ENCODE results near the gene COX20. TPM values are rescaled to one million over a fixed set of nuclear protein-coding genes. Genes with fewer than 3 reads are reported as not detected.

Gene COX20
- total and polyA plus RNA-seq, 2 donors (not counting 3 experiments of a cell fraction or from before 2014, with no cell fraction given) = 17.1 to 30.2 TPM

GRCh38 chr1:244866355-244866754 is 30.9 kb downstream of the COX20 start:
- H3K27me3 ChIP-seq (ENCODE audit: control insufficient read depth in 2 of 2, insufficient read depth in 2 of 2, low read length in 2 of 2) = no peaks in the 10 kb centered on the region
- H3K79me2 ChIP-seq (ENCODE audit: control insufficient read depth, insufficient read depth, low read length) = peaks cover 27% of the 10 kb centered on the region
- intact Hi-C loops (cut with micrococcal nuclease) = loop anchor here (1.0 kb wide), 1 partner anchor 214 kb away; no protein-coding TSS in a partner anchor
- CTCF ChIA-PET = interaction anchor here (6.6 kb wide), 1 partner anchor 176 kb away, joined by 104 read pairs; no protein-coding TSS in a partner anchor
- H4K20me1 ChIP-seq (replicated peaks; ENCODE audit: control insufficient read depth, extremely low read depth, insufficient read depth, low read length) = peaks cover 10% of the 10 kb centered on the region
- DNase-seq (ENCODE audit: low read depth, low spot score) = no peak
- no peak for FAIRE-seq
- H3K4me1 ChIP-seq (ENCODE audit: control insufficient read depth, extremely low read depth, insufficient read depth, low read length) = peaks cover 12% of the 10 kb centered on the region
- H3K9me3 ChIP-seq (replicated peaks; ENCODE audit: control insufficient read depth, insufficient read depth, low read length) = no peaks in the 10 kb centered on the region
- peaks cover 0 to 7% of the 10 kb centered on the region in 2 experiments for H3K36me3 ChIP-seq (ENCODE audit: control insufficient read depth in 2 of 2, extremely low read depth in 1 of 2, insufficient read depth in 2 of 2, low read length in 2 of 2)
- H3K9me1 ChIP-seq (replicated peaks; ENCODE audit: control insufficient read depth, extremely low read depth, insufficient read depth, low read length) = no peaks in the 10 kb centered on the region
- no TSS peak for BruUV-seq (replicated peaks)
- dilution Hi-C loops (cut with MboI; ENCODE audit: extremely low pct_ligation_motif_present, low sequenced_read_pairs) = no loop called here
- no peak overlapping the region for H3K9ac ChIP-seq (replicated peaks; ENCODE audit: extremely low read depth, insufficient read depth, low read length)
- no peak overlapping the region for H2AFZ ChIP-seq (ENCODE audit: low read depth, low read length)
- no peak overlapping the region for H3K27ac ChIP-seq (ENCODE audit: insufficient read depth, low read depth, low read length)
- no peak overlapping the region for H3K4me3 ChIP-seq (replicated peaks in 1 of 3; ENCODE audit: insufficient read depth in 1 of 3, low read depth in 1 of 3, low read length in 3 of 3)
- no peak for TF ChIP-seq GATA2 (IDR thresholded peaks at IDR 0.05; ENCODE audit: insufficient read depth, insufficient read length, low read depth, low read length)
- TF ChIP-seq JUN (IDR thresholded peaks at IDR 0.05; ENCODE audit: borderline replicate concordance, insufficient read depth, insufficient read length, low read depth) = no peak
- no peak for TF ChIP-seq MAX (IDR thresholded peaks at IDR 0.05; ENCODE audit: insufficient read depth, insufficient read length)
- no peak for TF ChIP-seq CTCF (IDR thresholded peaks at IDR 0.05; ENCODE audit: extremely low read depth in 1 of 2, insufficient read depth in 1 of 2, low read depth in 1 of 2, low read length in 2 of 2)
- TF ChIP-seq FOS (IDR thresholded peaks at IDR 0.05; ENCODE audit: borderline replicate concordance, insufficient read depth, low read length) = no peak
- H3K4me2 ChIP-seq (ENCODE audit: insufficient read depth, low read length) = no peak overlapping the region
- POLR2A ChIA-PET = no interaction called here
